Activated naive CD4-positive, alpha-beta T cell treated with anti-CD3 and anti-CD28 coated beads, Interleukin-2, amount 50 U/mL, for 16 hours (primary cell): Measurements from ENCODE around the gene NRXN3.

Experiments used
- DNase-seq: peaks from one replicate; pipeline ENCODE4 v3.0.0-alpha.2; 2020

Gene NRXN3

GRCh38 chr14:79627058-79627457 lies 1456.9 kb downstream of the NRXN3 start:
- no peak for DNase-seq

GRCh38 chr14:79629411-79630287 lies 1459.5 kb downstream of the NRXN3 start:
- no peak for DNase-seq

- no peak for DNase-seq
Observed at GRCh38 chr14:79630288-79630960, 1460.3 kb downstream of the NRXN3 start.

GRCh38 chr14:79631276-79631675 lies 1461.1 kb downstream of the NRXN3 start:
- DNase-seq: no peak

- DNase-seq: no peak
Observed at GRCh38 chr14:79638672-79639266, 1468.6 kb downstream of the NRXN3 start.

GRCh38 chr14:79639613-79640012 lies 1469.4 kb downstream of the NRXN3 start:
- no peak for DNase-seq

GRCh38 chr14:79641371-79641770 lies 1471.2 kb downstream of the NRXN3 start:
- no peak for DNase-seq

- DNase-seq: no peak
Observed at GRCh38 chr14:79643132-79643531, 1473.0 kb downstream of the NRXN3 start.

- no peak for DNase-seq
Observed at GRCh38 chr14:79645753-79646362, 1475.7 kb downstream of the NRXN3 start.

GRCh38 chr14:79649856-79650255 lies 1479.7 kb downstream of the NRXN3 start:
- no peak for DNase-seq

- DNase-seq: no peak
Observed at GRCh38 chr14:79652513-79653307, 1482.5 kb downstream of the NRXN3 start.

- DNase-seq: no peak
Observed at GRCh38 chr14:79656056-79656455, 1485.9 kb downstream of the NRXN3 start.

GRCh38 chr14:79656496-79656895 lies 1486.3 kb downstream of the NRXN3 start:
- DNase-seq: no peak

- no peak for DNase-seq
Observed at GRCh38 chr14:79658221-79658620, 1488.0 kb downstream of the NRXN3 start.

- DNase-seq: no peak
Observed at GRCh38 chr14:79658769-79659168, 1488.6 kb downstream of the NRXN3 start.

- DNase-seq: no peak
Observed at GRCh38 chr14:79660053-79660939, 1490.1 kb downstream of the NRXN3 start.

GRCh38 chr14:79661752-79662151 lies 1491.6 kb downstream of the NRXN3 start:
- DNase-seq: no peak

- DNase-seq: no peak
Observed at GRCh38 chr14:79663453-79663852, 1493.3 kb downstream of the NRXN3 start.

GRCh38 chr14:79665556-79665955 lies 1495.4 kb downstream of the NRXN3 start:
- DNase-seq: no peak

GRCh38 chr14:79668951-79669350 lies 1498.8 kb downstream of the NRXN3 start:
- DNase-seq: no peak

- DNase-seq: no peak
Observed at GRCh38 chr14:79670811-79671210, 1500.6 kb downstream of the NRXN3 start.

- no peak for DNase-seq
Observed at GRCh38 chr14:79680087-79680486, 1509.9 kb downstream of the NRXN3 start.
